Cardiac septum (tissue), 1 donor: Measurements from ENCODE around the gene THAP2. TPM values are rescaled to one million over a fixed set of nuclear protein-coding genes. Genes with fewer than 3 reads are reported as not detected.
"Not testable (repeated sequence)": the region's sequence is repeated elsewhere in the genome, so short reads cannot be mapped to it uniquely, and the experiment has no call there.

Experiments
- DNase-seq: peaks from one replicate; pipeline ENCODE4 v3.0.0-alpha.2; 2020; ENCODE audit warnings: low spot score
- intact Hi-C: fragments of 100-400 bp; cut with DNase I; formaldehyde crosslinking; loops from one replicate; pipeline ENCODE4 v1.14.0; 2022
- total RNA-seq: library from RNA; stranded (reverse); fragmentation: NEBNext Ultra II Directional; extraction: Animal tissue kit (Norgen Biotek cat#: 25700); gene quantifications from one replicate; pipeline ENCODE4 v1.2.1, GENCODE V29; 2021
- donor health status: DM: no; HTN: no; CAD: no.

THAP2 gene
- total RNA-seq, 1 donor from 2014 or later = 7.8 TPM

DNA sequence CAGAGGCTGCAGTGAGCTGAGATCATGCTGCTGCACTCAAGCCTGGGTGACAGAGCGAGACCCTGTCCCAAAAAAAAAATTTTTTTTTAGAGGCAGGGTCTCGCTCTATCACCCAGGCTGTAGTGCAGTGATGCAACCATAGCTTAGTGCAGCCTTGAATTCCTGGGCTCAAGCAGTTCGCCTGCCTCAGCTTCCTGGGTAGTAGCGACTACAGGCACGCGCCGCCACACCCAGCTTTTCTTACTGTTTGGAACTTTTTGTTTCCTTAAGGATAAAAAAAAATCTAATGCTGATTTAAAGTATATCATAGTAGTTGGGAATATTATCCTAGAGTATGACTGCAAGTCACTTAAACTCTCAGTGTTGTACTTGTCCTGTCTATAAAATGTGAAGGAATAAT, 29.0 kb downstream of the THAP2 start:
- DNase-seq = no peak
- intact Hi-C loops = no loop called here

DNA sequence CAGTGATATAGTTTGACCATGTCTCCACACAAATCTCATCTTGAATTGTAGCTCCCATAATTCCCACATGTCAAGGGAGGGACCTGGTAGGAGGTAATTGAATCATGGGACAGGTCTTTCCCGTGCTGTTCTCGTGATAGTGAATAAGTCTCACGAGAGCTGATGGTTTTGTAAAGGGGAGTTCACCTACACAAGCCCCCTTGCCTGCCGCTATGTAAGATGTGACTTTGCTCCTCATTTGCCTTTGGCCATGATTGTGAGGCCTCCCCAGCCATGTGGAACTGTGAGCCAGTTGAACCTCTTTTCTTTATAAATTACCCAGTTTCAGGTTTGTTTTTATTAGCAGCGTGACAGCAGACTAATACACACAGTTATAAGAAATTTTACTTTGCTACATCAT, 29.6 kb downstream of the THAP2 start:
- intact Hi-C loops, DNase-seq: not testable (repeated sequence)

DNA sequence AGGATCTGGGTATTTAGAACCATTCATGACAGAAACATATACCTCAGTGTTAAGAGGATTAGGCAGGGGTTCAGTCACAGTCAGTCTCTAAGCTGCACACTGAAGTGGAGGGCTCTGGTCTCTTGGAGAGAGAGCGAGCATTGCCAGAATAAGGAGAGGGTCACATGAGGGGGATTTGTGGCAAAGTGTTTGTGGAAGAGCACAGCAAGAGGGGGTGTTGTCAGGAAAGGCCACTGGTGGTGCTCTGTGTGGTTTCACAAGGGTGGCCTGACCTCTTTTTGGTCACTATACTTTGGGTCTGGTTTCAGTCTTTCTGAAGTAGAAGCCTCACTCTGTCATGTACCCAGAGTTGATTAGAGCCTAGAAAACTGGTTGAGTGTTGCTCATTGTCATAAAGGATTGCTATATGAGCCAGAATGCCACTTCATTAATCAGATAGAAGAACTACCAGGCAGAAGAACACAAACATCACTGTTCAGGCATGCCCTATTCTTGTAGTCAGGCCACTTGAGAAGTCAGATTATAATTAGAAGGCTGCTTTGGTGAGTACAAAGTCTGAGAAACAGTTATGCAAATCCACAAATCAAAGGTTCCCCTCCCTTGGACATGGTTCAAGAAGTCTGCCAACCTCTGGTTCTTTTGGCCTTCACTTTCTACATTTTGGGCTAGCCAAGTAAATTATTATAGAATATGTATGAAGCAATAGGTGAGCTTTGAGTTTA, 30.2 kb downstream of the THAP2 start:
- intact Hi-C loops = no loop called here
- DNase-seq = no peak

DNA sequence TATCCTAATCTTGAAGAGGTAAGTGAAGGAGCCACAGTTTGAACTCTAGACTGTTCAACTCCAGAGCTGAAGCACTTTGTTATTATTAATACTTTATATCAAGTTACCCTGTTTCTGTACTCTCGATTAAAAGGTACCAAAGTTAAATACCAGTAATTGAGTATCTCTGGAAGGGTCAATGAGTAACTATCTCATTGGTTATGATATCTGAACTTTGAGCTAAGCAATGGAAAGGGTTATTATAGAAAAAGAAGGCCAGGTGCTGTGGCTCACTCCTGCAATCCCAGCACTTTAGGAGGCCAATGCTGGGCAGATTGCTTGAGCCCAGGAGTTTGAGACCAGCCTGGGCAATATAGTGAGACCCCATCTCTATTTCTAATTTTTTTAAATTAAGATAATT, 31.7 kb downstream of the THAP2 start:
- intact Hi-C loops = no loop called here
- DNase-seq = no peak

DNA sequence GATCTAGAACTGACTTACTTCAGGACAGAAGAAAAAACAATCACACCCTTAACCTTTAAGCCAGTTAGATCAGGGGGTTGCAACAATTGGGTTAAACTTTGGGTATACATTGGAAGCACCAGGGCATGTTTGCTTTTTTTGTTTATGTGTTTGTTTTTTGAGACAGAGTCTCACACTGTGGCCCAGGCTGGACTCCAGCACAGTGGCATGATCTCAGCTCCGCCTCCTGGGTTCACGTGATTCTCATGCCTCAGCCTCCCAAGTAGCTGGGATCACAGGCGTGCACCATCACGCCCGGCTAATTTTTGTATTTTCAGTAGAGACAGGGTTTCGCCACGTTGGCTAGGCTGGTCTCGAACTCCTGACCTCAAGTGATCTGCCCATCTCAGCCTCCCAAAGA, 38.1 kb downstream of the THAP2 start:
- not testable (repeated sequence) for DNase-seq

DNA sequence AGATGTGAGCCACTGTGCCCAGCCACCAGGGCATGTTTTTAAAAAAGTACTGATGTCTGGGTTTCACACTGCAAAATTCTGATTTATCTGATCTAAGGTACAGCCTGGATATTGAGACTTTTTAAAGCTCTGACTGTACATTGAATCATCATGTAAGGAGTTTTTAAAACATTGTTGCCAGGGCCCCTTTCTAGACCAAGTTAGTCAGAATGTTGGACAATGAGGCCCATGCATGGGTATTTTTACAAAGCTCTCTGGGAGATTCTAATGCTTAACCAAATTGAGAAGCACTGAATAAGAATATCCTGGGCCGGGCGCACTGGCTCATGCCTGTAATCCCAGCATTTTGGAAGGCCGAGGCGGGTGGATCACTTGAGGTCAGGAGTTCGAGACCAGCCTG, 38.5 kb downstream of the THAP2 start:
- DNase-seq = no peak
- intact Hi-C loops = no loop called here

More for the DNA sequence above, 38.1 kb downstream of the THAP2 start:
- intact Hi-C loops = not testable (repeated sequence)

DNA sequence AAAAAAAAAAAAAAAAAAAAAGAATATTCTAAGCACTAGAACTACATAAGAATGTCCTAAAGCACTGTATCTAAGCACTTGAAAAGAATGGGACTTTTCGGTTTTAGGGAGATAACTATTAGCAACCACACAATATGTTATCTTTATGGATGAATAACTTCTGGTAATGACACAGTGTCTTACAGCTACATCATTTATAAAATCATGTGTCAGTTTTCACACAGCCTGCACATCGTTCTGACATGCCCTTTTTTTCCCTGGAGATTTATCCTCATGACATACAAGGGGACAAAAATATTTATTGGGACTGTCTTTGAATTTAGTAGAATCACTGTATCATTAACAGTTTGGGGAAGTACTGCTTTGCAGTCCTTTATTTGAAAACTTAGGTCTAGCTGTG, 39.1 kb downstream of the THAP2 start:
- no peak for DNase-seq
- intact Hi-C loops = no loop called here

DNA sequence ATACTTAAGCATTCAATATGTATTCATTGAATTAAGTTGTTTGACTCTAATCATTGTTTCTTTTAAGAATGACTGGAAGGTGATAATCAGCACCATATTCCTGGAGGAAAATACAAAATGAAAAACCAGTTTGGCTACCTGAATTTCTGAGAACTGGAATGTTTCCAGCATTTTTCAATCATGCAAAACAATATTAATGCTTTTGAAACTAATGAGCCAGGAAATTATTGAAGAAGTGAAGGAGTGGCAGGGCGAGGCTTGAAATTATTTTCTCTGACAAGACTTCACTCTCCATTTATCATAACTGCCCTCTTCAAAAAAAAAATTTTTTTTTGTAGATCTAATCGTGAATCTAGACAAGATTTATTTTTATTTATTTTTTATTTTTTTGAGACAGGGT, 40.8 kb downstream of the THAP2 start:
- DNase-seq = no peak
- intact Hi-C loops = no loop called here

DNA sequence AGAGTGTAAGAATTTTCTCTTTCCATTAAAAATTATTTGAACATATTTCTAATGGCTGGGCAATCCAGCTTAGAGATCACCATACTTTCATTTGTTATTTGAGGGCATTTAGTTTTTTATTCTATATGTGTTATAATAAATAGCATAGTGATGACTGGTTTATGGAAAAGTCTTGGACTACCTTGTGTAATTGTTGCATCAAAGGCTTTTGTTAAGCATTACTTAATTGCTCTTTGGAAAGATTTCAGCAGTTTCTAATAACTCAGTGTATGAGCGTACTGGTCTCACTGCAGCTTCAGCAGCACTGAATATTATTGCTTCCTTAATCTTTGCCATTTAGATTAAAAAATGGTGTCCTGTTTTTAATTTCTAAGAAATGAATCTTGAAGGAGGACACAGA, 44.6 kb downstream of the THAP2 start:
- intact Hi-C loops = no loop called here
- DNase-seq = no peak

DNA sequence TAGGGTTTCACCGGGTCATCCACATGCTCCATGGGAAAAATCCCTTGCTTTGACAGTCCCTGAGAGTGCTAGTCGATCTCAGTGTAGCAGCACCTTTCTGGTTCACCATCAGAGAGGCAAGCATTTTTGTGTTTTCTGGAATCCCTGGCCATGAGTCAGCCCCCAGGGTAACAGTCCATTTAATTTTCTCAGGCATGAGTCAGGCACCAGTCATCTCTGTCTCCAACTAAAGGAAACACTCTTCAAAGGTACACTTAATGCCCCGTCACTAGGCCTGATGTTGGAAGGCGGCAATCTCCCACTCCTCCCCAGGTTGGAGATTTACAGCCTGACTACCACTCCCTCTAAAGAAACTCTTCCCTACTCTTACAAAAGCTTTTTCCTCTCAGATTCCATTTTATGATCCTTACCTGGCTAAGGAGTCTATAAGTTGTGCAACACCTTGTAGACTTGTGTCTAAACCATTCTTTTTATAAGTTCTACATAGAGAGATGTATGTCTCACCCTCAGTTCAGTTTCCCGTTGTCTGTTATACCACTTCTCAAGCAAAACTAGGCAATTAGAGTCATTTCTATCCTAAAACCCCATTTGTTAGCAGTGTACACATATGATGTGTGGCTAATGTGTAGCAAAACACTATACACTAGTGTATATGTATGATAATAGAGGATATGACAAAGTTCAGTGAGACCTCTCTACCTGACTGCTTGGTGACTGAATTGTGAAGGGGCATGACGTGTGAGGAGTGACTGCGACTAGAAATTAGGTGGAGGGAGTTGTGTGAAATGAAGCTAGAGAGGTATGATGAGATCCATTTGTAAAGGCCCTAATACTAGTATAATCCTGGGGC, 46.4 kb downstream of the THAP2 start:
- intact Hi-C loops = no loop called here
- DNase-seq = no peak

DNA sequence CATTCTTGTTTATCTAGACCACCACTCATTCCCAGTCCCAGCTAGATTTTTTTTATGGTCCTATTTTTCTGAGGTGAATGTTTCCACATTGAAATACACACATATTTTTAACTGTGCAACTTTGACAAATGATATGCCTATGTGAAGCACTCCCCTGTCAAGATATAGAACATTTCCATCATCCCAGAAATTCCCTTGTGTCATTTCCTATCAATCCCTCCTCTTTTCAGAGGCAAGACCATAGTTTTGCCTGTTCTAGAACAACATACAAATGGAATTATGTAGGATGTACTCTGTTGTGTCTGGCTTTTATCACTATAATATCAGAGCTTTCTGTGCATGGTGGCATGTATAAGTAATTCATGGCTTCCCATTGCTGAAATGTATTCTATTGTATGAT, 54.5 kb downstream of the THAP2 start:
- intact Hi-C loops = no loop called here
- DNase-seq = no peak

DNA sequence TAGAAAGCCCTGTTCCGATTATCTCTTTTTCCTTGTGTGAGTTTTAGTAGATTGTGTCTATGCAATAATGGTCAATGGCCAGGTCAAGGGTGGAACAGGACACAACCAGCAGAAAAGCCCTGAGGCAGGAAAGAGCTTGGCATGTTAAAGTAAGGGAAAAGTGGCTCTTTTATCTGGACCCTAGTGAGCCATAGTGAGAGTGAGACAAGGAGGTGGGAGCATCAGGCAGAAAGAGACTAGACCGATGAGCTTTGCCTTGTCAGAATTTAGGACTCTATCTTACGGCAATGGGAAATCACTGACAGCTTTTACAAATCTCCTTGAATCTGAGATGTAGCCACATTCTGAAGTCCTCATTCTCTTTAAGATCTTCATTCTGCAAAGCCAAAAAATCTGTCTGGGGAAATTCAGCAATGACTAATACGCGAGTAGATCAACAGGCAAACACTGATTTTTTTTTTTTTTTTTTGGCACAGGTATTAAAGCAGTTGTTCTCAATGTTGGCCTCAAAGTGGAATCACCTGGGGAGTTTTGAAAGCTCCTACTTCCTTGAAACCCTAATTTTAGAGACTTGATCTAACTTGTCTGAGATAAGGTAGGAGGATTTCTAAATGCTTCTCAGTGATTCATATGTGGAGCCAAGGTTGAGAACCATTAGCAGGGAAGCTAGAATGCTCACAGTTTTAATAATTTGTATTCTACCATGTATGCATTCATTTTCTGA, 55.7 kb downstream of the THAP2 start:
- DNase-seq = no peak
- intact Hi-C loops = no loop called here

DNA sequence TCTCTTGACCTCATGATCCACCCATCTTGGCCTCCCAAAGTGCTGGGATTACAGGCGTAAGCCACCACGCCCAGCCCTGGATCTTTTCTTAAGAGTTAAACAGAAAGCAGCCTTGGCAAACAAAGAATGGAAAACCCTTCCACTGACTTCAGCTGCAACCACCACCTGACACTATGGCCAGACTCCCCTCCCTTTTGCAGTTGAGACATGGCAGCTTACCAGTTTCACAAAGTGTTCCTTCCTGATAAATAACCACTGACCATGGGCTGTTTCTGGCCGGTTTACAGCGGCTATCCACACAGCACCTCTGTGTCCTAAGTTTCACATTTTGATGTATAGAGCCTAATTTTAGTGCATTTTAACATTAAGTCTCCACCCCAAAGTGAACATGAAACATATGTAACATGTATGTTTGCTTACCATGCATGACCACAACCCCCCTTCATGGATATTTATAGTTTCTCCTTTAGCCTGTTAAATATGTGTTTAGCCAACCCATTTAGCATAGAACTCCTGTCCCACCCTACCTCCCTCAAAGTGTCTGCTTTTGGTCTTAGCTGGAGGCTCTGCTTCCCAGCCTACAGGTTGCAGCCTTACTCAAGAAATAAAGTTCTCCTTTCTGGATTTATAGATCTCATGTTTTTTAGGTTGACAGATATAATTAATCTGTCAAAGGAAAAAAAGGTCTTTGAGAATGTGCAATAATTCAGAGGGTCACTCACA, 57.8 kb downstream of the THAP2 start:
- no peak for DNase-seq
- intact Hi-C loops = no loop called here

DNA sequence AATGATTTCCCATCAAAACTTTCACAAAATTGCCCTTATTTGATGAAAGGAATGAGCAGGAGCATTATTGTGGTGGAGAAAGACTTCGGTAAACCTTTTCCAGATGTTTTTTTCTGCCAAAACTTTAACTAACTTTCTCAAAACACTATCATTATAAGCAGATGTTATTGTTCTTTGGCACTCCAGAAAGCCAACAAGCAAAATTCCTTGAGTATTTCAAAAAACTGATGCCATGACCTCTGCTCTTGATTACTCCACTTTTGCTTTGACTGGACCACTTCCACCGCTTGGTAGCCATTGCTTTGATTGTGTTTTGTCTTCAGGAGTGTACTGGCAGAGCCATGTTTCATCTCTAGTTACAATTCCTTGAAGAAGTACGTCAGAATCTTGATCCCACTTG, 60.9 kb downstream of the THAP2 start:
- intact Hi-C loops = no loop called here
- DNase-seq = no peak

DNA sequence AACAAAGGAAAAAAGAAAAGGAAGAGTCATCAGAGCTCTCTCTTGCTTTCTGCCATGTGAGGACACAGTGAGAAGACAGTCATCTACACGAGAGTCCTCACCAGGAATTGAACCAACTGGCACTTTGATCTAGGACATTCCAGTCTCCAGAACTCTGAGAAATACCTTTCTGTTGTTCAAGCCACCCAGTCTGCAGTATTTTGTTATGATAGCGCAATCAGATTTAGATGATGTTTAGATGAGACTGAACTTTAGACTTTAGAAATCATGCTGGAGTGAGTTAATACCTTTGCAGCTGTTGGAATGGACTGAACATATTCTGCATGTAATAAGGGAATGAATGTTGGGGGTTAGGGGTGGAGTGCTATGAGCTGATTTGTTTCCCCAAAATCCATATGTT, 62.4 kb downstream of the THAP2 start:
- intact Hi-C loops = no loop called here
- no peak for DNase-seq

DNA sequence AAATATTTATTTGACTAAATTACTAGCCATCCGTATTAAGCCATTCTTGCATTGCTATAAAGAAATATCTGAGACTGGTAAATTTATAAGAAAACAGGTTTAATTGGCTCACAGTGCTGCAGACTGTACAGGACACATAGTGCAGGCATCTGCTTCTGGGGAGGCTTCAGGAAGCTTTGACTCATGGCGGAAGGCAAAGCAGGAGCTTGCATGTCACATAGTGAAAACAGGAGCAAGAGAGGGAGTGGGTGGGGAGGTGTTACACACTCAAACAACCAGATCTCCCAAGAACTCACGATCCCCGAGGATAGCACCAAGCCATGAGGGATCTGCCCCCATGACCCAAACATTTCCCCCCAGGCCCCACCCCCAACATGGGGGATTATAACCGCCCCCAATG, 63.9 kb downstream of the THAP2 start:
- intact Hi-C loops = no loop called here
- DNase-seq = no peak
